GM21360 (cell line): ENCODE measurements around the gene WASHC2A.
"Not testable (repeated sequence)": the region's sequence is repeated elsewhere in the genome, so short reads cannot be mapped to it uniquely, and the experiment has no call there.

Experiments used
- ATAC-seq: cut with Tn5 transposase; IDR thresholded peaks from one replicate; pipeline ENCODE4 v1.9.1; 2021; ENCODE audit warnings: mild to moderate bottlenecking, moderate library complexity; ENCODE audit not compliant: unreplicated experiment

The WASHC2A gene

DNA sequence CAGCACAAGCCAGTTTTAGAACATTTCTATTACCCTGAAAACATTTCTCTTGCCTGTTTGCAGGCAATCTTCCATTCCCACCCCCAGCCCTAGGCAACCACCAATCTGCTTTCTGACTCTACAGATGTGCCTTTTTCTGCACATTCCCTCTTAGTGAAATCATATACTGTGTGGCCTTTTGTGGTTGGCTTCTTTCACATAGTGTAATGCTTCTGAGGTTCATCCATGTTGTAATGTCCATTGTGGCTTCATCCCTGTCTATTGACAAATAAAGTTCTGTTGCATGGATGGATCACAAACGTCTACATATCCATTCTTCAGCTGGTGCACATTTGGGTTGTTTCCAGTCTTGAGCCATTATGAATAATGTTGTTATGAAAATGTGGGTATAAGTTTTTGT, 77.8 kb downstream of the WASHC2A start:
- not testable (repeated sequence) for ATAC-seq

DNA sequence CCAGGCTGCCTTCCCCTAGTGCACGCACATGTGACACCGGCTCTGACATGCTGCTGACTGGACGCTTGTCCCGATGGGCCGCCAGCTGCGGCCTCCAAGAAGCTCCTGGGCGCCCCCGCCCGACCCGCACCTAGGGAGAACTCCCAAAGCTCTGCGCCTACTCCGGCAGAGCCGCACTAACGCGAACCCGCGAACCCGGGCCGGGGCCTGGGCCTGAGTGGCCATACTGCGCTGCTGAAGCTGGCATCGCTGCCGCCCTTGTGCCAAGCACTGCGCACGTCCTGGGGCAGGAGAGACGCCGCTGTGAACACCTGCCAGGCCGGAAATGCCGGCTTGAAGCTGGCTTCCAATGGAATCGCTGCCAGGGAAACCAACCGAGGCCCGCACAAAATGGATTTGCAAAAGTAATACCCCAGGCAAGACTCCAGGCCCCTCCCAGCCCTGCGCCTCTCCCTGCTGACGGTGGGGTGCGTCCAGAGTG, 85.1 kb downstream of the WASHC2A start:
- no peak for ATAC-seq

DNA sequence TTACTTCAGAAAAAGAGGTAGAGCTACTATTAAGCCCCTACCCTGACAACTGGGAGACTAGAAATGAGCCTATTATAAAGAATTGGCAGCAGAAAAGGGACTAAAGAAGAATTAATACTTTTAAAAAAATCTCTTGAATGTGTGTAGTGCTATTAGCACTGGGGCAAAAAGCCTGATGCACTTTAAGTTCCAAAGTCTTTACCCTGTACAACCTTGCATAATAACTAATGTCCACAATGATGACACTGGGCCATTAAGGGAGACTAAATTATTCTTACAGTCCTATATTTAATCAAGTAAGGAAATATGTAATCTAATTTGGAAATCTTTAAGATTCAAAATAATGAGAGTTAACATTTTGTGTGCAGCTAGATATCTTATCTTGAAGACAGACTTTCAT, 90.1 kb downstream of the WASHC2A start:
- not testable (repeated sequence) for ATAC-seq

DNA sequence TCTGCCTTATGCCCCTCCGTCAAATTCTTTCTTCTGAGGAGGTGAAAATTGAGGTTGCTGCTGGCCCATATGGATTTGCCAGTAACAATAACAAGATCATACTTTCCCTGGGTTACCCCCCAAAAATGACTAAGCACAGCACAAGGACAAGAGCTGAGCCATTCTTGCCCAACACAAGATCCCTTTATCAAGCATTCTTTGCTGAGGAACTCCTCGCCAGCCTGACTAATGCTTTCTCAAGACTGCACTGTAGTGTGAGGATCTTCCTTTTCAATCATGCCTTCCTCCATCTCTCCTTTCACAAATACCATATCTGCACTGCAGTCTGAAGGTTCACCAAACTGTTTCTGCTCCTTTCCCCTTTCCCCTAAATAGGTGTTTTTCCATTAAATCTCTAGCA, 92.1 kb downstream of the WASHC2A start:
- ATAC-seq = not testable (repeated sequence)

DNA sequence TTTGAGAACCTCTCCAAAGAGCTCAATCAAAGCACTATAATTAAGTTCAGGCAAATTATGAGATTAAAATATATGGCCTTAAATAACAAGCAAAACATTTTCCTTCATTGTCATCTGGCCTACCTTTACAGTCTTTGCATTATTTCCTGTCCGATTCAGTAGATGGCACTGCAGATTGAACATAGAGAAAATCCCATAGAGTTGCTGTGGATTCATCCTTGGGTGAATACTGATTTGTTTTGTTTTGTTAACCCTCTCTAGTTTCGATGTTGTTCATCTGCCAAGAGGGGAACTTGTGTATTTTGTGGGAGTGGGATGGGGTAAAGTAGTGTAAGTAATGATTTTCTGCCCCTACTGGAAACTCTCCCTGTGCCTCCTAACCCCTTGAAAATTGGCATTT, 97.3 kb downstream of the WASHC2A start:
- ATAC-seq = not testable (repeated sequence)

DNA sequence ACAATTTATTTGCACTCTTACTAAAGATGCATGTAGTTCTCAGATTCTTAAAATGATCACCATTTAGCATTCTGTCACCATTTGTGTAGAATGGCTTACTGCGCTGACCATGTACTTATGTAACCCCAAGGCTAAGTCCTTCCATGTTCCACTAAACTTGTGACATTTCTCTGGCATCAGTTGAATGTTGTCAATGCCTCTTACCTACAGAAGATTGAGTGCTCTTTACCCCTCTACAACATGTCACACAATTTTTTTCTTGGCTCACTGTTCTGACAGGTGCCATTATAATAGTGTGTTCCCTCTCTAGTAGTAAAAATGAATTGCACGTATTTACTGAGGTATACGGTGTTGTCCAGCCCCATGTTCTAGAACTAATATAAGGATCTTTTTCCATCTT, 100.1 kb downstream of the WASHC2A start:
- ATAC-seq = not testable (repeated sequence)

DNA sequence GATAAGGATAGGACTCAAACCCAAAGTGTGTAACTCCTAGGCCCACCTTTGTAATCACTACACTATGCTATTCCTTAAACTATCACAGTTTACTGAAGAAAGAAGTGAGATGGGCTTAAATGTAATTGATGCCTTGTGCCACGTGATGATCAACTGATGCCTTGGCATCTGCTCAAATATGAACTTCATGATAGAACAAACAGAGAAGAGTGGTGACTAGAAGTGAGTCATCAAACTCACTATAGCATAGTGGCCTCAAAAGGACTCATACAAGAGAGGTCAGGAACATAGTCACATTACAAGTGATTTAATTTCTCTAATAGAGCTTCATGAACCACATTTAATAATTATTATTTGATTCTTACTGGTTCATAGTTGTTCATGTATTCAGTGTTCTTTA, 101.8 kb downstream of the WASHC2A start:
- ATAC-seq = not testable (repeated sequence)

DNA sequence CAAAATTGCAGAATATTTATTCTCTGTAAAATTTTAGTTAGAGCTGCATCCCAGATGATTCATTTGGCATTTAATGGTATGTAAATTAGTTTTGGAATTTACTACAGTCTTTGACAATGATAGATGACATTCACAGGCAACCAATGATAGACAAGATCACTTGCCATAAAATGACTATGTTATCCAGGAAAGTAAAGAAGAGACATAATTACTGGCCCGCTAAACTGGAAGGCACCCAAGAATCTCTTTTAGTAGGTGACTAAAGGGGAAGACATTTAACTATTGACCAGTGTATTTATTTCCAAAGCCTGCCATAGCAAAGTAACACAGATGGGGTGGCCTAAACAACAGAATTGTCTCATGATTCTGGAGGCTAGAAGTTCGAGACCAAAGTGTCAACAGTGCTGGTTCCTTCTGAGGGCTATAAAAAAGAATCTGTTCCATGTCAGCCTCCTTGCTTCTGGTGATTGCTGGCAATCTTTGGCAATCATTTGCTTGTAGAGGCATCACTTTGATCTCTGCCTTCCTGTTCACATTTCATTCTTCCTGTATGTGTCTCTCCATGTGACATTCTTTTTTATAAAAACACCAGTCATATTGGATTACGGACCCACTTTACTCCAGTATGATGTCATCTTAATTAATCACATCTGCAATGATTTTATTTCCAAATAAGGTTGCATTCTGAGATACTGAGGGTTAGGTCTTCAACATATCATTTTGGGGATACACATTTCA, 107.2 kb downstream of the WASHC2A start:
- not testable (repeated sequence) for ATAC-seq
